Right cardiac atrium (tissue), 5 donors: ENCODE measurements around the gene SLC22A5. TPM values are rescaled to one million over a fixed set of nuclear protein-coding genes. Genes with fewer than 3 reads are reported as not detected.
A peak's percentile ranks its signal among the peaks of the same experiment; 100 is the strongest.

Experiments used
- ATAC-seq, 2 donors: fragments of 200-7000 bp; cut with Tn5 transposase; one replicate each; pipeline versions ENCODE4 v1.8.0 to v1.9.1; 2020; ENCODE audit warnings: moderate library complexity in 2 of 2, mild to moderate bottlenecking in 1 of 2
- DNase-seq, 3 donors: peaks; one replicate each; pipeline ENCODE4 v3.0.0-alpha.2; 2020
- H3K27ac ChIP-seq: one replicate; pipeline ENCODE4 v1.5.1; 2013; ENCODE audit warnings: mild to moderate bottlenecking, low read length, control low read depth, moderate library complexity
- H3K27me3 ChIP-seq: one replicate; pipeline ENCODE4 v1.6.1; 2013; ENCODE audit not compliant: control insufficient read depth, insufficient read depth
- H3K4me1 ChIP-seq: one replicate; pipeline ENCODE4 v1.6.1; 2013; ENCODE audit warnings: low read length; ENCODE audit not compliant: control insufficient read depth, insufficient read depth
- H3K4me3 ChIP-seq: one replicate; pipeline ENCODE4 v1.5.1; 2013; ENCODE audit warnings: low read length, control low read depth
- H3K9me3 ChIP-seq: one replicate; pipeline ENCODE4 v1.6.1; 2013; ENCODE audit warnings: low read length; ENCODE audit not compliant: control insufficient read depth
- WGBS: extraction: QIAGEN DNeasy Blood & Tissue Kit; methylation state at CpG from one replicate; pipeline ENCODE4 v1.1.7; 2013; 5-methylcytosine and 5-hydroxymethylcytosine counted together
- intact Hi-C, 4 donors: fragments of 100-400 bp; cut with DNase I; formaldehyde crosslinking; loops; one replicate each; pipeline versions ENCODE4 v1.11.0 to v1.14.0; 2022 to 2023
- polyA plus RNA-seq: library from polyadenylated mRNA; stranded (reverse); fragments of 200-250 nt; gene quantifications from one replicate; pipeline ENCODE4 v1.2.3, GENCODE V29; 2013
- total RNA-seq, 4 donors: library from RNA; stranded (reverse); fragmentation: NEBNext Ultra II Directional; extraction: Animal tissue kit (Norgen Biotek cat#: 25700); gene quantifications; one replicate each; pipeline ENCODE4 v1.2.1, GENCODE V29; 2021
- donor health status: healthy with polysubstance abuse.
- donor health status: DM: no; HTN: yes; CAD: no.
- donor health status: DM: no; HTN: no; CAD: no.
- donor health status: DM: no; HTN: yes; CAD: no; lungs with severe emphysema.
- donor health status: DM: yes; HTN: yes; CAD: no.

SLC22A5 gene
- total and polyA plus RNA-seq, 5 donors, result 5.7 to 17.5 (median 13.7) TPM

DNA sequence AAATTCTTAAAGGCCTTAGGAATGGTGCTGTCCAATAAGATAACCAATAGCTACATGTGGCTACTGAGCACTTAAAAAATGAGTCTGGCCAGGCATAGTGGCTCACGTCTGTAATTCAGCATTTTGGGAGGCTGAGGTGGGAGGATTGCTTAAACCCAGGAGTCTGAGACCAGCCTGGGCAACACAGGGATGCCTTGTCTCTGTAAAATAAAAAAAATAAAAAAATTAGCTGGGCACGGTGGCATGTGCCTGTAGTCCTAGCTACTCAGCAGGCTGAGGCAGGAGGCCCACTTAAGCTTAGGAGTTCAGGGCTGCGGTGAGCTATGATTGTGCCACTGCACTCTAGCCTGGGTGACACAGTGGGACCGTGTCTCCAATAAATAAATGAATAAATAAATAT, 1.3 kb upstream of the SLC22A5 start:
- 85% methylated on average over 4 of the region's 4 CpGs for WGBS
- Histone ChIP-seq H3K4me1 (peaks cover 12% of the 10 kb centered on the region), H3K4me3 (no peak overlapping the region), H3K9me3 (no peaks in the 10 kb centered on the region), H3K27ac (no peak overlapping the region), H3K27me3 (no peaks in the 10 kb centered on the region)
- DNase-seq, result no peak
- intact Hi-C loops, result no loop called here
- no peak for ATAC-seq

DNA sequence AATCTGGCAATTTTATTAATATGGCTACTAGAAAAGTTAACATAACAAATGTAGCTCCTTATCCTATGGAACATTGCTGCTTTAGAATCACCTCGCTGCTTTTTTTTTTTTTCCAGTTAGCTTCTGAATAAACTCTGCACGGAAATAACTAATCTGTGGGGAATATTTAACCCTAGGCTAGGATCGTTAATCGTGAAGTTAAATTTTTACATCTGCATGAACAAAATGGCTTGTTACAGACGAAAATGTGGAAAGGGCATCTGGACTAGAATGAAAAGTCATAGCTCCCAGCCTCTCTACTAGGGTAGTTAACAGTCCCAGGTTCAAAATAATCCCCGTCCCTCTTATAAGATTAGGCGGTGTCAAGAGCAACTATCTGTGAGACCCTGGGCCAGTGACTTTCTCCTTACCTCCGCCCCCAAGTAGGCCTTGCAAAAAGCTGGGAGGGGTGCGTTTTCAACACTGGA, 470 bp upstream of the SLC22A5 start:
- intact Hi-C loops, result no loop called here
- 14% methylated on average over 9 of the region's 9 CpGs for WGBS
- no peak for ATAC-seq
- Histone ChIP-seq H3K27me3 (no peaks in the 10 kb centered on the region), H3K4me1 (peaks cover 12% of the 10 kb centered on the region), H3K9me3 (no peaks in the 10 kb centered on the region), H3K4me3 (peak overlapping the region; percentile 80), H3K27ac (peak overlapping the region; percentile 94)
- DNase-seq, result no peak

DNA sequence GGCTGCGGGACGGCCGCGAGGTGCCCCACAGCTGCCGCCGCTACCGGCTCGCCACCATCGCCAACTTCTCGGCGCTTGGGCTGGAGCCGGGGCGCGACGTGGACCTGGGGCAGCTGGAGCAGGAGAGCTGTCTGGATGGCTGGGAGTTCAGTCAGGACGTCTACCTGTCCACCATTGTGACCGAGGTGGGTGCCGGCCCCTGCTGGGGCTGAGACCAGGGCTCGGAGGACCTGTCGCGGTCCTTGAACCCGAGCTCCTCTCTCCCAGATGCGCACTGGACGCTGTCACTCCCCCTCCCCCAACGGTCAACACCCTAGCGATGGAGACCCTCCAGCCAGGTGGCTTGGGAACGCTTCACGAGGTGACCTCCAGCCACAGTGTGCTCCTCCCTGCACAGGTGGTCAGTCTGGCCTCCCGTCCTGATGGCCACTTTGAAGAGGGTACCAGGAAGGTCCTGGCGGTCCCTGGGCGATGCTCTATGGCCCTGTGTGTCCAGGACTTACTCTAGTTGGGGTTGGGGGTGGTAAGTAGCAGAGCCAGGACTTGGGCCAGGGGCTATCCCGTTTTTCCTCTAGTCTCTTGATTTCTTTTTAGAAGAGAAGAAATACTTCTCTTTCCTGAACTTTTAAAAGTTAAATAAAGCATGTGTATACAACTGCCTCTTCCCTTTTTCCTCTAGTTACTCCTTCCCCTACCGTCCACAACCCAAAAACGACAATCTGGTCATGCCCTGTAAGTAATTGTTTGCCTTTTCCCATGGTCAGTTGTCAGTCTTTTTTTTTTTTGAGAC, 866 bp downstream of the SLC22A5 start:
- intact Hi-C loops, result no loop called here
- peaks cover 8% of the 10 kb centered on the region for H3K4me1 ChIP-seq
- no peaks in the 10 kb centered on the region for H3K27me3 ChIP-seq
- DNase-seq (peak; percentile 28 to 67 (median 66)), ATAC-seq (peak; percentile 16 to 38)
- peak overlapping the region; percentile 94 for H3K27ac ChIP-seq
- 26% methylated on average over 34 of the region's 34 CpGs for WGBS
- H3K9me3 ChIP-seq, result no peaks in the 10 kb centered on the region
- peak overlapping the region; percentile 80 for H3K4me3 ChIP-seq

DNA sequence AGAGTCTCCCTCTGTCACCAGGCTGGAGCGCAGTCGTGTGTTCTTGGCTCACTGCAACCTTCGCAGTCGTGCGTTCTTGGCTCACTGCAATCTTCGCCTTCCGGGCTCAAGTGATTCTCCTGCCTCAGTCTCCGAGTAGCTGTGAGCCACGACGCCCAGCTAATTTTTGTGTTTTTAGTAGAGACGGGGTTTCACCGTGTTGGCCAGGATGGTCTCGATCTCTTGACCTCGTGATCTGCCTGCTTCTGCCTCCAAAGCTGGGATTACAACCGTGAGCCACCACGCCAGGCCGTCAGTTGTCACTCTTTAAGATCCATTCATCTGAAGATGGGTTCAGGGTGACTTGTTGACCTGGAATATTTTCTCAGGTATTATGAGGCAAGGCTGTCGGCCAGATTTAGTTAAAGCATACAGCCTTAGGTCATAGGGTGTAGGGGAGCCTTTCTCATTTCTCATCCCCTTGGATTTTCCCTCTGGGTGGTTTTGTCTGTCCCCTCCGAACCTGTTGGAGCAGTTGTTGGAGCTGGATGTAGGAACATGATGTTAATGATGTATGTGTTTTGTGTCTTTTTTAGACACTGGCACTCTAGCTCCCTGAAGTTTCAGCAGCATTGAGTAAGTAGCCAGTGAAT, 1.6 kb downstream of the SLC22A5 start:
- Histone ChIP-seq H3K9me3 (no peaks in the 10 kb centered on the region), H3K4me3 (peak overlapping the region; percentile 80), H3K27ac (peak overlapping the region; percentile 21), H3K27me3 (no peaks in the 10 kb centered on the region), H3K4me1 (peaks cover 7% of the 10 kb centered on the region)
- 67% methylated on average over 19 of the region's 19 CpGs for WGBS
- ATAC-seq (peak; percentile 38 to 42), DNase-seq (peak in 2 of 3 donors; percentile 41 to 75)
- intact Hi-C loops, result no loop called here

- DNase-seq (no peak), ATAC-seq (no peak)
- H3K4me1 ChIP-seq, result peaks cover 7% of the 10 kb centered on the region
- no peaks in the 10 kb centered on the region for H3K27me3 ChIP-seq
- WGBS, result 94% methylated on average over 5 of the region's 5 CpGs
- intact Hi-C loops, result no loop called here
- H3K9me3 ChIP-seq, result no peaks in the 10 kb centered on the region
- H3K27ac ChIP-seq, result no peak overlapping the region
- no peak overlapping the region for H3K4me3 ChIP-seq
Observed at GRCh38 chr5:132371603-132371994, 2.1 kb downstream of the SLC22A5 start.

GRCh38 chr5:132372127-132372526, 2.6 kb downstream of the SLC22A5 start:
- no peak for ATAC-seq
- no peak overlapping the region for H3K27ac ChIP-seq
- intact Hi-C loops, result no loop called here
- WGBS, result 82% methylated on average over 2 of the region's 2 CpGs
- H3K9me3 ChIP-seq, result no peaks in the 10 kb centered on the region
- no peaks in the 10 kb centered on the region for H3K27me3 ChIP-seq
- H3K4me3 ChIP-seq, result no peak overlapping the region
- peaks cover 10% of the 10 kb centered on the region for H3K4me1 ChIP-seq
- no peak for DNase-seq

DNA sequence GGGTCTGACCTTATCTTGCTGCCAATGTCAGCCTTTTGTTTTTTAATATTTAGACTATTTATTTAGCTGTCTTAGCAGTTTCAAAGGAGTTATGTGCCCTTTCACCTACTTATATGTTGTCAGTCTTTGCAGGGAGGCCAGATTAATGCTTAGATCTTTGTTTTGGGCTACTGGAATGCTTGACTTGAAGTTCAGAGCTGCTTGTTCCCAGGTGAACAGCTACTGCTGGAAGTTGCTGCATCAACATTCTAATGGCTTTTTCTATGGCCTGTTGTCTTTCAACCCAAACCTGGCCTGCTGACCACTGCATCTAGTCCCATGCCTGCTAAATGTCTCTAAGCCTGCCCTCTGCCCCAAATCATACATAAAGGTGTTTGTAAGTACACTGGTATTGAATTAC, 3.0 kb downstream of the SLC22A5 start:
- no peak for ATAC-seq
- peaks cover 10% of the 10 kb centered on the region for H3K4me1 ChIP-seq

DNA sequence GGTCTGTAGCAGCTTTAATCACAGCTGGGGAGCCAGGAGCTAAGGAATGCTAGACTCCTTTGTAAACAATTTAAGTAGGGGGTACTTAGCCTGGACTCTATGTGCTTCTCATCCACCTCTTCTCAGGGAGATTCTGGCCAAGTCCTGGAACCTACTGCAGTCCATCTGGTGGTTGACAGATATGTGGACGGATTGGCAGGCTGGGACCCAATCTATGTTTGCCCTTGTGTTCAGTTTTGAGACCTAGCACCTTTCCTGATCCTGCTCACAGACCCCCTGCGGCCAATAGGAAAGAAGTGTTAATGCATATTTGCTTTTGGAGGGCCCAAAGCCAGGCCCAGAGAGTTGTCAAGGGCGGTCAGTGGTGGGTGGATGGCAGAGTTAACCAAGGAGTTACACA, 6.4 kb downstream of the SLC22A5 start:
- intact Hi-C loops, result no loop called here
- Histone ChIP-seq H3K27me3 (no peaks in the 10 kb centered on the region), H3K27ac (no peak overlapping the region), H3K4me3 (no peak overlapping the region), H3K4me1 (peaks cover 10% of the 10 kb centered on the region), H3K9me3 (no peaks in the 10 kb centered on the region)
- WGBS, result 86% methylated on average over 3 of the region's 3 CpGs
- DNase-seq, result no peak
- ATAC-seq, result no peak

More for the DNA sequence above, 3.0 kb downstream of the SLC22A5 start:
- Histone ChIP-seq H3K27ac (no peak overlapping the region), H3K27me3 (no peaks in the 10 kb centered on the region), H3K4me3 (no peak overlapping the region), H3K9me3 (no peaks in the 10 kb centered on the region)
- no peak for DNase-seq
- intact Hi-C loops, result no loop called here

GRCh38 chr5:132376694-132377641, 7.5 kb downstream of the SLC22A5 start:
- no peak overlapping the region for H3K4me3 ChIP-seq
- WGBS, result 70% methylated on average over 16 of the region's 16 CpGs

GRCh38 chr5:132377738-132378137, 8.2 kb downstream of the SLC22A5 start:
- Histone ChIP-seq H3K9me3 (no peaks in the 10 kb centered on the region), H3K4me3 (no peak overlapping the region), H3K4me1 (peaks cover 3% of the 10 kb centered on the region), H3K27me3 (no peaks in the 10 kb centered on the region), H3K27ac (no peak overlapping the region)
- intact Hi-C loops, result no loop called here
- ATAC-seq, result peak in 1 of 2 donors; percentile 6
- no peak for DNase-seq
- 93% methylated on average over 7 of the region's 7 CpGs for WGBS

More at GRCh38 chr5:132376694-132377641, 7.5 kb downstream of the SLC22A5 start:
- Histone ChIP-seq H3K4me1 (peaks cover 3% of the 10 kb centered on the region), H3K9me3 (no peaks in the 10 kb centered on the region), H3K27me3 (no peaks in the 10 kb centered on the region), H3K27ac (peak overlapping the region; percentile 66)
- DNase-seq (peak in 2 of 3 donors; percentile 66 to 70), ATAC-seq (peak; percentile 53)
- intact Hi-C loops, result no loop called here
